ENCODE data around the gene CRHBP.
"Not testable (repeated sequence)": the region's sequence is repeated elsewhere in the genome, so short reads cannot be mapped to it uniquely, and the experiment has no call there.

CRHBP gene

GRCh38 chr5:76958991-76959767 is 6.3 kb downstream of the CRHBP start:
- DNase-seq (ENCODE audit: low read depth) = no peak

GRCh38 chr5:76960004-76960625 is 7.3 kb downstream of the CRHBP start:
- DNase-seq (ENCODE audit: low read depth) = no peak

GRCh38 chr5:76964060-76964459 is 11.2 kb downstream of the CRHBP start:
- no peak for DNase-seq (ENCODE audit: low read depth)

GRCh38 chr5:76971511-76971910 is 18.7 kb downstream of the CRHBP start:
- DNase-seq (ENCODE audit: low read depth) = no peak

GRCh38 chr5:76972689-76973088 is 19.8 kb downstream of the CRHBP start:
- DNase-seq (ENCODE audit: low read depth) = no peak

- DNase-seq (ENCODE audit: low read depth) = no peak
Observed at GRCh38 chr5:76974785-76975184, 21.9 kb downstream of the CRHBP start.

GRCh38 chr5:76978869-76979268 is 26.0 kb downstream of the CRHBP start:
- no peak for DNase-seq (ENCODE audit: low read depth)

- DNase-seq (ENCODE audit: low read depth) = no peak
Observed at GRCh38 chr5:76980518-76981144, 27.8 kb downstream of the CRHBP start.

GRCh38 chr5:76982450-76982849 is 29.6 kb downstream of the CRHBP start:
- no peak for DNase-seq (ENCODE audit: low read depth)

GRCh38 chr5:76983468-76983867 is 30.6 kb downstream of the CRHBP start:
- no peak for DNase-seq (ENCODE audit: low read depth)

GRCh38 chr5:76986825-76987526 is 34.1 kb downstream of the CRHBP start:
- DNase-seq (ENCODE audit: low read depth) = no peak

GRCh38 chr5:76990899-76991459 is 38.1 kb downstream of the CRHBP start:
- DNase-seq (ENCODE audit: low read depth) = no peak

GRCh38 chr5:76993436-76993835 is 40.6 kb downstream of the CRHBP start:
- DNase-seq (ENCODE audit: low read depth) = not testable (repeated sequence)

- no peak for DNase-seq (ENCODE audit: low read depth)
Observed at GRCh38 chr5:76994337-76994736, 41.5 kb downstream of the CRHBP start.

GRCh38 chr5:76998251-76998650 is 45.4 kb downstream of the CRHBP start:
- DNase-seq (ENCODE audit: low read depth) = not testable (repeated sequence)

GRCh38 chr5:76999451-76999850 is 46.6 kb downstream of the CRHBP start:
- DNase-seq (ENCODE audit: low read depth) = no peak

GRCh38 chr5:77003246-77003645 is 50.4 kb downstream of the CRHBP start:
- no peak for DNase-seq (ENCODE audit: low read depth)

GRCh38 chr5:77006124-77006523 is 53.3 kb downstream of the CRHBP start:
- DNase-seq (ENCODE audit: low read depth) = no peak

- no peak for DNase-seq (ENCODE audit: low read depth)
Observed at GRCh38 chr5:77008413-77008812, 55.6 kb downstream of the CRHBP start.

GRCh38 chr5:77010243-77010642 is 57.4 kb downstream of the CRHBP start:
- DNase-seq (ENCODE audit: low read depth) = no peak

GRCh38 chr5:77011498-77011897 is 58.7 kb downstream of the CRHBP start:
- no peak for DNase-seq (ENCODE audit: low read depth)

- DNase-seq (ENCODE audit: low read depth) = no peak
Observed at GRCh38 chr5:77012601-77013000, 59.8 kb downstream of the CRHBP start.

Measured in T follicular helper cell (primary cell).